GM12878 (cell line): ENCODE measurements around the gene ZFP91. TPM values are rescaled to one million over a fixed set of nuclear protein-coding genes. Genes with fewer than 3 reads are reported as not detected.

Source experiments
- BCL3 ChIP-seq: IDR thresholded peaks from 2 replicates; pipeline ENCODE4 v1.6.1; 2011; ENCODE audit warnings: borderline replicate concordance, low read depth, mild to moderate bottlenecking, moderate library complexity, low read length; ENCODE audit not compliant: insufficient read depth, poor library complexity, severe bottlenecking
- CBX3 ChIP-seq: fragments of 200-600 bp; sonication (generic); IDR thresholded peaks from 2 replicates; pipeline ENCODE4 v1.6.1; 2016; ENCODE audit warnings: low read depth, borderline replicate concordance
- CBX5 ChIP-seq: sonication (generic); IDR thresholded peaks from 2 replicates; pipeline ENCODE4 v1.6.1; 2016; ENCODE audit warnings: low read depth, moderate library complexity, mild to moderate bottlenecking, inconsistent platforms
- CREB1 ChIP-seq: IDR thresholded peaks from 2 replicates; pipeline ENCODE4 v1.6.1; 2012; ENCODE audit warnings: low read depth, mild to moderate bottlenecking, inconsistent platforms
- CREM ChIP-seq: IDR thresholded peaks from 2 replicates; pipeline ENCODE4 v1.6.1; 2014; ENCODE audit warnings: antibody characterized with exemption, low read depth
- ELK1 ChIP-seq: IDR thresholded peaks from 2 replicates; pipeline ENCODE4 v1.6.1; 2012; ENCODE audit warnings: low read depth, low read length, improper control_type of control experiment
- GATAD2B ChIP-seq: fragments of 450-650 bp; conservative IDR thresholded peaks from 2 replicates; pipeline ENCODE4 v1.6.1; 2017; ENCODE audit warnings: low read depth, mild to moderate bottlenecking, moderate library complexity
- HDAC2 ChIP-seq: fragments of 200-600 bp; sonication (generic); IDR thresholded peaks from 2 replicates; pipeline ENCODE4 v1.6.1; 2017
- HDGF ChIP-seq: fragments of 450-650 bp; IDR thresholded peaks from 2 replicates; pipeline ENCODE4 v1.6.1; 2016; ENCODE audit warnings: antibody characterized with exemption
- HSF1 ChIP-seq: fragments of 150-350 bp; IDR thresholded peaks from 2 replicates; pipeline ENCODE4 v1.6.1; 2014; ENCODE audit warnings: mild to moderate bottlenecking, low read depth, low read length
- KLF5 ChIP-seq: fragments of 450-650 bp; IDR thresholded peaks from 2 replicates; pipeline ENCODE4 v1.6.1; 2014; ENCODE audit warnings: mild to moderate bottlenecking; ENCODE audit not compliant: partially characterized antibody
- MYB ChIP-seq: fragments of 150-350 bp; IDR thresholded peaks from 2 replicates; pipeline ENCODE4 v1.6.1; 2014; ENCODE audit warnings: mild to moderate bottlenecking, low read depth, low read length, borderline replicate concordance
- PKNOX1 ChIP-seq: fragments of 450-650 bp; IDR thresholded peaks from 2 replicates; pipeline ENCODE4 v1.6.1; 2016; ENCODE audit warnings: mild to moderate bottlenecking
- RAD21 ChIP-seq: IDR thresholded peaks from 2 replicates; pipeline ENCODE4 v1.6.1; 2011; ENCODE audit warnings: mild to moderate bottlenecking, low read depth, low read length, moderate library complexity; ENCODE audit not compliant: insufficient read depth
- RAD51 ChIP-seq: fragments of 450-650 bp; IDR thresholded peaks from 2 replicates; pipeline ENCODE4 v1.6.1; 2016; ENCODE audit warnings: moderate library complexity, mild to moderate bottlenecking, inconsistent platforms
- SMARCA5 ChIP-seq: fragments of 450-650 bp; IDR thresholded peaks from 2 replicates; pipeline ENCODE4 v1.6.1; 2017; ENCODE audit warnings: mild to moderate bottlenecking
- SREBF2 ChIP-seq: IDR thresholded peaks from 2 replicates; pipeline ENCODE4 v1.6.1; 2012; ENCODE audit warnings: mild to moderate bottlenecking, low read length
- TARDBP ChIP-seq: IDR thresholded peaks from 2 replicates; pipeline ENCODE4 v1.6.1; 2016; ENCODE audit warnings: borderline replicate concordance
- TCF3 ChIP-seq: IDR thresholded peaks from 2 replicates; pipeline ENCODE4 v1.6.1; 2012; ENCODE audit warnings: low read depth, mild to moderate bottlenecking, low read length, borderline replicate concordance; ENCODE audit not compliant: insufficient read depth
- YBX1 ChIP-seq: fragments of 450-650 bp; IDR thresholded peaks from 2 replicates; pipeline ENCODE4 v1.6.1; 2016; ENCODE audit warnings: antibody characterized with exemption
- ZNF217 ChIP-seq: fragments of 450-650 bp; IDR thresholded peaks from 2 replicates; pipeline ENCODE4 v1.6.1; 2017; ENCODE audit warnings: antibody characterized with exemption, mild to moderate bottlenecking
- polyA plus RNA-seq, 11 experiments: library from polyadenylated mRNA; depleted of rRNA in 4 of 11; unstranded in 6 of 11; stranded (reverse) in 5 of 11; fragments of >200 nt; fragmentation: Nextera tagmentation in 4 of 11; fragmentation: Illumina TruSeq in 1 of 11; extraction: Ambion mirVana in 4 of 11; extraction: Trizol in 1 of 11; gene quantifications; 1 replicate in 1 of 11; 2 replicates in 10 of 11; pipeline versions ENCODE4 v1.2.1 to v1.2.3, GENCODE V29; 2011 to 2016; ENCODE audit warnings: inconsistent platforms in 2 of 11, missing spikeins in 2 of 11, low read depth in 1 of 11
- total RNA-seq, 4 experiments: library from RNA; depleted of rRNA in 3 of 4; stranded (reverse); fragments of >200 nt in 3 of 4; fragmentation: Illumina TruSeq in 1 of 4; extraction: Trizol in 1 of 4; gene quantifications; 2 replicates each; pipeline versions ENCODE4 v1.2.1 to v1.2.3, GENCODE V29; 2013 to 2021
- TF ChIP-seq, protein P1 (sequence below): IDR thresholded peaks from 2 replicates; pipeline ENCODE4 v1.6.1; 2012; ENCODE audit warnings: improper control_type of control experiment, low read depth, low read length; ENCODE audit not compliant: insufficient replicate concordance

Gene ZFP91
- total and polyA plus RNA-seq, 10 of the 15 experiments (the other 5 are each of a cell fraction or from before 2014, with no cell fraction given) = 12.9 to 54.1 (median 31.7) TPM

- TF ChIP-seq, protein P1, sequence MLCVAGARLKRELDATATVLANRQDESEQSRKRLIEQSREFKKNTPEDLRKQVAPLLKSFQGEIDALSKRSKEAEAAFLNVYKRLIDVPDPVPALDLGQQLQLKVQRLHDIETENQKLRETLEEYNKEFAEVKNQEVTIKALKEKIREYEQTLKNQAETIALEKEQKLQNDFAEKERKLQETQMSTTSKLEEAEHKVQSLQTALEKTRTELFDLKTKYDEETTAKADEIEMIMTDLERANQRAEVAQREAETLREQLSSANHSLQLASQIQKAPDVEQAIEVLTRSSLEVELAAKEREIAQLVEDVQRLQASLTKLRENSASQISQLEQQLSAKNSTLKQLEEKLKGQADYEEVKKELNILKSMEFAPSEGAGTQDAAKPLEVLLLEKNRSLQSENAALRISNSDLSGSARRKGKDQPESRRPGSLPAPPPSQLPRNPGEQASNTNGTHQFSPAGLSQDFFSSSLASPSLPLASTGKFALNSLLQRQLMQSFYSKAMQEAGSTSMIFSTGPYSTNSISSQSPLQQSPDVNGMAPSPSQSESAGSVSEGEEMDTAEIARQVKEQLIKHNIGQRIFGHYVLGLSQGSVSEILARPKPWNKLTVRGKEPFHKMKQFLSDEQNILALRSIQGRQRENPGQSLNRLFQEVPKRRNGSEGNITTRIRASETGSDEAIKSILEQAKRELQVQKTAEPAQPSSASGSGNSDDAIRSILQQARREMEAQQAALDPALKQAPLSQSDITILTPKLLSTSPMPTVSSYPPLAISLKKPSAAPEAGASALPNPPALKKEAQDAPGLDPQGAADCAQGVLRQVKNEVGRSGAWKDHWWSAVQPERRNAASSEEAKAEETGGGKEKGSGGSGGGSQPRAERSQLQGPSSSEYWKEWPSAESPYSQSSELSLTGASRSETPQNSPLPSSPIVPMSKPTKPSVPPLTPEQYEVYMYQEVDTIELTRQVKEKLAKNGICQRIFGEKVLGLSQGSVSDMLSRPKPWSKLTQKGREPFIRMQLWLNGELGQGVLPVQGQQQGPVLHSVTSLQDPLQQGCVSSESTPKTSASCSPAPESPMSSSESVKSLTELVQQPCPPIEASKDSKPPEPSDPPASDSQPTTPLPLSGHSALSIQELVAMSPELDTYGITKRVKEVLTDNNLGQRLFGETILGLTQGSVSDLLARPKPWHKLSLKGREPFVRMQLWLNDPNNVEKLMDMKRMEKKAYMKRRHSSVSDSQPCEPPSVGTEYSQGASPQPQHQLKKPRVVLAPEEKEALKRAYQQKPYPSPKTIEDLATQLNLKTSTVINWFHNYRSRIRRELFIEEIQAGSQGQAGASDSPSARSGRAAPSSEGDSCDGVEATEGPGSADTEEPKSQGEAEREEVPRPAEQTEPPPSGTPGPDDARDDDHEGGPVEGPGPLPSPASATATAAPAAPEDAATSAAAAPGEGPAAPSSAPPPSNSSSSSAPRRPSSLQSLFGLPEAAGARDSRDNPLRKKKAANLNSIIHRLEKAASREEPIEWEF = no peak
- TF ChIP-seq CBX3 = no peak
- TF ChIP-seq CREM = peak; percentile 13; the same call in 1 of the 2 replicates
- TF ChIP-seq CBX5 = no peak
- TF ChIP-seq BCL3 = no peak
- no peak for TF ChIP-seq ZNF217
- TF ChIP-seq CREB1 = peak; percentile 49
- no peak for TF ChIP-seq SREBF2
- TF ChIP-seq SMARCA5 = peak; percentile 94
- no peak for TF ChIP-seq TARDBP
- TF ChIP-seq TCF3 = peak; percentile 72; the same call in 1 of the 2 replicates
- TF ChIP-seq GATAD2B = peak; percentile 8; the same call in 1 of the 2 replicates
- TF ChIP-seq ELK1 = no peak
- TF ChIP-seq YBX1 = no peak
- no peak for TF ChIP-seq HSF1
- no peak for TF ChIP-seq MYB
- TF ChIP-seq PKNOX1 = peak; percentile 88
- no peak for TF ChIP-seq RAD21
- peak; percentile 10 for TF ChIP-seq KLF5
- peak; percentile 86 for TF ChIP-seq HDGF
- TF ChIP-seq RAD51 = no peak
- TF ChIP-seq HDAC2 = no peak
These were observed at the start of gene ZFP91 (continued) for GRCh38 chr11:58578635-58579191.
